OCI-M1 (cell line): ENCODE data around the gene PTCHD4.
"Not testable (repeated sequence)": the region's sequence is repeated elsewhere in the genome, so short reads cannot be mapped to it uniquely, and the experiment has no call there.

ENCODE experiments used
- DNase-seq: peaks from one replicate; lab custom pipeline; 2025; lab: John Stamatoyannopoulos, UW

The PTCHD4 gene

GRCh38 chr6:48111143-48111506, at the start of gene PTCHD4:
PTCHD4 (minus strand) TSS chr6:48111197; CDS start chr6:48068957, 42,240 bp downstream.
- no peak for DNase-seq

- no peak for DNase-seq
These were observed 40.1 kb upstream of the PTCHD4 start for GRCh38 chr6:48151142-48151541.

GRCh38 chr6:48150701-48151100, 39.7 kb upstream of the PTCHD4 start:
- DNase-seq: no peak

GRCh38 chr6:48147051-48147450, 36.1 kb upstream of the PTCHD4 start:
- DNase-seq: peak; percentile 81

- DNase-seq: peak; percentile 94
These were observed 33.0 kb upstream of the PTCHD4 start for GRCh38 chr6:48144021-48144420.

GRCh38 chr6:48141975-48142374, 31.0 kb upstream of the PTCHD4 start:
- DNase-seq: no peak

- no peak for DNase-seq
These were observed 29.0 kb upstream of the PTCHD4 start for GRCh38 chr6:48139818-48140614.

- DNase-seq: no peak
These were observed 25.9 kb upstream of the PTCHD4 start for GRCh38 chr6:48136856-48137255.

- no peak for DNase-seq
These were observed 24.5 kb upstream of the PTCHD4 start for GRCh38 chr6:48135323-48136084.

- DNase-seq: no peak
These were observed 23.2 kb upstream of the PTCHD4 start for GRCh38 chr6:48134246-48134645.

- no peak for DNase-seq
These were observed 12.6 kb upstream of the PTCHD4 start for GRCh38 chr6:48123601-48124000.

- DNase-seq: not testable (repeated sequence)
These were observed 11.2 kb upstream of the PTCHD4 start for GRCh38 chr6:48121983-48122749.

- DNase-seq: no peak
These were observed 6.0 kb upstream of the PTCHD4 start for GRCh38 chr6:48116699-48117645.

GRCh38 chr6:48113130-48113529, 2.1 kb upstream of the PTCHD4 start:
- no peak for DNase-seq

- DNase-seq: no peak
These were observed 578 bp upstream of the PTCHD4 start for GRCh38 chr6:48111575-48111974.

GRCh38 chr6:48110436-48111142, 408 bp downstream of the PTCHD4 start:
- DNase-seq: no peak

GRCh38 chr6:48109944-48110343, 1.1 kb downstream of the PTCHD4 start:
- DNase-seq: no peak

GRCh38 chr6:48102476-48103195, 8.4 kb downstream of the PTCHD4 start:
- not testable (repeated sequence) for DNase-seq

- DNase-seq: no peak
These were observed 9.7 kb downstream of the PTCHD4 start for GRCh38 chr6:48101290-48101689.

- no peak for DNase-seq
These were observed 10.5 kb downstream of the PTCHD4 start for GRCh38 chr6:48100588-48100895.
